ENCODE data around the gene OSM. TPM values are rescaled to one million over a fixed set of nuclear protein-coding genes. Genes with fewer than 3 reads are reported as not detected.

OSM gene
- polyA plus RNA-seq, 1 of the 3 experiments (the other 2 are of a cell fraction): not detected

- no peak for TF ChIP-seq MAX (IDR thresholded peaks at IDR 0.05; ENCODE audit: low read depth)
Observed at GRCh38 chr22:30247561-30247960, 19.1 kb downstream of the OSM start (continued).

- ChIA-PET POLR2A (no interaction called here), CTCF (interaction anchor here (1.2 to 1.8 kb wide), 2 partner anchors 9 to 44 kb away, joined by 3 to 10 read pairs; no protein-coding TSS in a partner anchor)
- TF ChIP-seq MEF2A (IDR thresholded peaks at IDR 0.05; ENCODE audit: borderline replicate concordance, low read depth): no peak; the same call in 1 of the 2 replicates
- no peak for TF ChIP-seq PBX3 (IDR thresholded peaks at IDR 0.05)
- TF ChIP-seq TCF12 (IDR thresholded peaks at IDR 0.05): no peak
- no peak for TF ChIP-seq USF1 (IDR thresholded peaks at IDR 0.05; ENCODE audit: borderline replicate concordance, low read depth)
- TF ChIP-seq MXI1 (IDR thresholded peaks at IDR 0.05; ENCODE audit: low read depth, low read length): no peak
- no peak; the same call in 1 of the 2 replicates for TF ChIP-seq CTCF (IDR thresholded peaks at IDR 0.05)
- TF ChIP-seq RAD21 (IDR thresholded peaks at IDR 0.05; ENCODE audit: low read length): no peak
- TF ChIP-seq POLR2AphosphoS5 (IDR thresholded peaks at IDR 0.05; ENCODE audit: low read depth, low read length): no peak
- no peak for TF ChIP-seq TAF1 (IDR thresholded peaks at IDR 0.05; ENCODE audit: borderline replicate concordance, low read depth, low read length)
- no peak for TF ChIP-seq IRF3 (IDR thresholded peaks at IDR 0.05; ENCODE audit: low read depth, low read length)
- TF ChIP-seq CHD2 (IDR thresholded peaks at IDR 0.05; ENCODE audit: low read length, partially characterized antibody): no peak
- no peak for TF ChIP-seq EZH2phosphoT487 (IDR thresholded peaks at IDR 0.05; ENCODE audit: borderline replicate concordance, low read depth)
- no peak for TF ChIP-seq FOXM1 (IDR thresholded peaks at IDR 0.05; ENCODE audit: low read depth)
- no peak for TF ChIP-seq YY1 (IDR thresholded peaks at IDR 0.05; ENCODE audit: low read depth)
- no peak for TF ChIP-seq ELF1 (IDR thresholded peaks at IDR 0.05)
- TF ChIP-seq TEAD4 (IDR thresholded peaks at IDR 0.05; ENCODE audit: borderline replicate concordance, insufficient read depth): no peak
- no peak for TF ChIP-seq ZBTB33 (IDR thresholded peaks at IDR 0.05; ENCODE audit: borderline replicate concordance, low read depth)
- TF ChIP-seq SIN3A (IDR thresholded peaks at IDR 0.05; ENCODE audit: borderline replicate concordance, low read depth, low read length): no peak
- TF ChIP-seq SMC3 (IDR thresholded peaks at IDR 0.05; ENCODE audit: low read depth, low read length): no peak
- Histone ChIP-seq H3K4me2 (peak overlapping the region; percentile 96), H3K9ac (peak overlapping the region; percentile 87), H3K79me2 (ENCODE audit: insufficient read depth) (peaks cover 15% of the 10 kb centered on the region; the same call in 1 of the 2 replicates), H2AFZ (ENCODE audit: low read depth) (peak overlapping the region; percentile 98), H4K20me1 (ENCODE audit: insufficient read depth) (no peaks in the 10 kb centered on the region), H3F3A (replicated peaks; ENCODE audit: insufficient read depth) (peaks cover 10% of the 10 kb centered on the region), H3K9me3 (no peaks in the 10 kb centered on the region), H3K27me3 (ENCODE audit: insufficient read depth) (no peaks in the 10 kb centered on the region), H3K4me1 (ENCODE audit: control insufficient read depth in 1 of 2, insufficient read depth in 2 of 2, low read depth in 1 of 2, low read length in 1 of 2) (peaks cover 19 to 28% of the 10 kb centered on the region in 2 experiments; a peak in 3 of 4 replicates), H3K27ac (ENCODE audit: low read depth in 2 of 2, low read length in 1 of 2) (peak overlapping the region in 1 of 2 experiments; percentile 54; a peak in 2 of 4 replicates), H3K4me3 (ENCODE audit: low read depth in 2 of 2, low read length in 1 of 2) (peak overlapping the region; percentile 58 to 74), H3K9me2 (no peaks in the 10 kb centered on the region), H3K36me3 (replicated peaks in 1 of 2; ENCODE audit: control insufficient read depth in 1 of 2, insufficient read depth in 2 of 2, low read length in 1 of 2) (peaks cover 0 to 4% of the 10 kb centered on the region in 2 experiments)
- WGBS (ENCODE audit: low lambda C conversion rate): 43% methylated on average over 15 of the region's 15 CpGs
- peak; percentile 53 for DNase-seq
Observed at GRCh38 chr22:30246814-30247376, 19.8 kb downstream of the OSM start.

Measured in SK-N-SH (cell line).